GM23248 (cell line): Measurements from ENCODE around the gene FLOT1. TPM values are rescaled to one million over a fixed set of nuclear protein-coding genes. Genes with fewer than 3 reads are reported as not detected.

Source experiments
- DNase-seq: peaks from one replicate; pipeline ENCODE4 v3.0.0-alpha.2; 2015
- H2AFZ ChIP-seq: fragments of 200-600 bp; sonication (generic); 2 replicates; pipeline ENCODE4 v1.6.1; 2016; ENCODE audit warnings: antibody characterized with exemption
- H3F3A ChIP-seq: fragments of 200-600 bp; sonication (generic); 2 replicates; pipeline ENCODE4 v1.6.1; 2016; ENCODE audit warnings: mild to moderate bottlenecking, antibody characterized with exemption, mixed run types; ENCODE audit not compliant: insufficient read depth
- H3K27ac ChIP-seq: fragments of 200-600 bp; sonication (generic); 2 replicates; pipeline ENCODE4 v1.5.1; 2016; ENCODE audit warnings: mild to moderate bottlenecking
- H3K27me3 ChIP-seq: fragments of 200-600 bp; sonication (generic); replicated peaks from 2 replicates; pipeline ENCODE4 v1.6.1; 2016; ENCODE audit warnings: mild to moderate bottlenecking; ENCODE audit not compliant: insufficient read depth
- H3K36me3 ChIP-seq: fragments of 200-600 bp; sonication (generic); 2 replicates; pipeline ENCODE4 v1.6.1; 2016; ENCODE audit warnings: low read depth, mild to moderate bottlenecking
- H3K4me1 ChIP-seq: fragments of 200-600 bp; sonication (generic); 2 replicates; pipeline ENCODE4 v1.6.1; 2016; ENCODE audit warnings: mild to moderate bottlenecking; ENCODE audit not compliant: insufficient read depth
- H3K4me2 ChIP-seq: fragments of 200-600 bp; sonication (generic); one replicate; pipeline ENCODE4 v1.6.1; 2016; ENCODE audit warnings: mild to moderate bottlenecking; ENCODE audit not compliant: unreplicated experiment
- H3K4me3 ChIP-seq: fragments of 200-600 bp; sonication (generic); 2 replicates; pipeline ENCODE4 v1.5.1; 2016; ENCODE audit warnings: mild to moderate bottlenecking
- H3K79me2 ChIP-seq: fragments of 200-600 bp; sonication (generic); 2 replicates; pipeline ENCODE4 v1.6.1; 2016; ENCODE audit warnings: mild to moderate bottlenecking; ENCODE audit not compliant: insufficient read depth
- H3K9ac ChIP-seq: fragments of 200-600 bp; sonication (generic); 2 replicates; pipeline ENCODE4 v1.6.1; 2016; ENCODE audit warnings: mild to moderate bottlenecking
- H3K9me2 ChIP-seq: fragments of 200-600 bp; sonication (generic); 2 replicates; pipeline ENCODE4 v1.6.1; 2016; ENCODE audit warnings: mixed run types, mild to moderate bottlenecking, moderate library complexity; ENCODE audit not compliant: insufficient read depth
- H3K9me3 ChIP-seq: fragments of 200-600 bp; sonication (generic); one replicate; pipeline ENCODE4 v1.6.1; 2017; ENCODE audit warnings: low read depth
- H4K20me1 ChIP-seq: fragments of 200-600 bp; sonication (generic); 2 replicates; pipeline ENCODE4 v1.6.0; 2016; ENCODE audit not compliant: insufficient read depth
- EZH2 ChIP-seq: fragments of 200-600 bp; sonication (generic); IDR thresholded peaks from 2 replicates; pipeline ENCODE4 v1.6.1; 2018; ENCODE audit warnings: antibody characterized with exemption, mild to moderate bottlenecking; ENCODE audit not compliant: insufficient read depth, poor library complexity, severe bottlenecking
- EZH2phosphoT487 ChIP-seq: fragments of 200-600 bp; sonication (generic); IDR thresholded peaks from 2 replicates; pipeline ENCODE4 v1.6.1; 2018; ENCODE audit warnings: antibody characterized with exemption, moderate library complexity, mild to moderate bottlenecking, low read depth; ENCODE audit not compliant: insufficient read depth
- WGBS, 2 experiments: methylation state at CpG; one replicate each; pipeline ENCODE4 v1.1.6; 2015 to 2017; ENCODE audit warnings: low lambda C conversion rate in 2 of 2, low coverage in 1 of 2; ENCODE audit errors: missing lambda C conversion rate in 2 of 2; 5-methylcytosine and 5-hydroxymethylcytosine counted together
- in situ Hi-C: fragments of 300-500 bp; cut with MboI; formaldehyde crosslinking; loops from 2 replicates; pipeline ENCODE4 v1.15.0; 2020
- polyA plus RNA-seq: library from polyadenylated mRNA; unstranded; fragments of >200 nt; fragmentation: Nextera tagmentation; extraction: Ambion mirVana; gene quantifications from 2 replicates; pipeline ENCODE4 v1.2.1, GENCODE V29; 2016
- total RNA-seq: library from RNA; depleted of rRNA; stranded (reverse); fragments of >200 nt; shearing (Covaris generic); gene quantifications from 2 replicates; pipeline ENCODE4 v1.2.3, GENCODE V29; 2014

Gene FLOT1
- total and polyA plus RNA-seq, 2 experiments from 2014 or later = 165 to 171 TPM

GRCh38 chr6:30703011-30703410, 39.5 kb downstream of the FLOT1 start:
- WGBS, 2 experiments = 98 to 99% methylated on average over 10 of the region's 10 CpGs
- TF ChIP-seq EZH2 = no peak
- no peak for TF ChIP-seq EZH2phosphoT487
- no peak overlapping the region for H2AFZ ChIP-seq
- H3F3A ChIP-seq = no peaks in the 10 kb centered on the region
- in situ Hi-C loops = no loop called here
- no peaks in the 10 kb centered on the region for H3K27me3 ChIP-seq
- no peaks in the 10 kb centered on the region for H4K20me1 ChIP-seq
- H3K4me3 ChIP-seq = no peak overlapping the region
- no peaks in the 10 kb centered on the region for H3K4me1 ChIP-seq
- H3K4me2 ChIP-seq = no peak overlapping the region
- no peaks in the 10 kb centered on the region for H3K79me2 ChIP-seq
- no peak overlapping the region for H3K27ac ChIP-seq
- H3K9me2 ChIP-seq = no peaks in the 10 kb centered on the region
- H3K36me3 ChIP-seq = peaks cover 8% of the 10 kb centered on the region
- no peaks in the 10 kb centered on the region for H3K9me3 ChIP-seq
- H3K9ac ChIP-seq = no peak overlapping the region
- no peak for DNase-seq

- Histone ChIP-seq H3K9me3 (no peaks in the 10 kb centered on the region), H3F3A (peaks cover under 1% of the 10 kb centered on the region; the same call in 1 of the 2 replicates), H3K36me3 (peaks cover 5% of the 10 kb centered on the region; the same call in 1 of the 2 replicates), H3K4me3 (no peak overlapping the region), H3K4me1 (peaks cover 7% of the 10 kb centered on the region), H3K27me3 (no peaks in the 10 kb centered on the region), H3K79me2 (no peaks in the 10 kb centered on the region), H2AFZ (no peak overlapping the region), H3K9me2 (no peaks in the 10 kb centered on the region), H3K4me2 (no peak overlapping the region), H3K27ac (no peak overlapping the region), H3K9ac (no peak overlapping the region), H4K20me1 (no peaks in the 10 kb centered on the region)
- no peak for DNase-seq
- 77 to 79% methylated on average over 4 of the region's 4 CpGs for WGBS, 2 experiments
- no peak for TF ChIP-seq EZH2phosphoT487
- TF ChIP-seq EZH2 = no peak
- in situ Hi-C loops = no loop called here
These were observed 42.1 kb downstream of the FLOT1 start for GRCh38 chr6:30700340-30700739.

- Histone ChIP-seq H4K20me1 (no peaks in the 10 kb centered on the region), H3F3A (peaks cover 11% of the 10 kb centered on the region), H3K9me2 (no peaks in the 10 kb centered on the region), H3K79me2 (no peaks in the 10 kb centered on the region), H3K9ac (no peak overlapping the region), H2AFZ (no peak overlapping the region), H3K9me3 (no peaks in the 10 kb centered on the region), H3K27me3 (no peaks in the 10 kb centered on the region), H3K4me2 (no peak overlapping the region), H3K4me3 (no peak overlapping the region), H3K4me1 (peaks cover 18% of the 10 kb centered on the region), H3K27ac (no peak overlapping the region), H3K36me3 (peaks cover 2% of the 10 kb centered on the region; the same call in 1 of the 2 replicates)
- WGBS, 2 experiments = 96 to 98% methylated on average over 5 of the region's 5 CpGs
- in situ Hi-C loops = no loop called here
- TF ChIP-seq EZH2 (no peak), EZH2phosphoT487 (no peak)
- no peak for DNase-seq
These were observed 46.1 kb downstream of the FLOT1 start for GRCh38 chr6:30696432-30696831.

GRCh38 chr6:30691208-30691847, 51.2 kb downstream of the FLOT1 start:
- H3K9ac ChIP-seq = peak overlapping the region; percentile 85
- in situ Hi-C loops = no loop called here
- 26 to 30% methylated on average over 8 of the region's 8 CpGs for WGBS, 2 experiments
- no peaks in the 10 kb centered on the region for H3K27me3 ChIP-seq
- H3K79me2 ChIP-seq = peaks cover 33% of the 10 kb centered on the region
- H3K27ac ChIP-seq = peak overlapping the region; percentile 92
- no peaks in the 10 kb centered on the region for H4K20me1 ChIP-seq
- H3K4me2 ChIP-seq = peak overlapping the region; percentile 83
- peak overlapping the region; percentile 91 for H3K4me3 ChIP-seq
- H3F3A ChIP-seq = peaks cover 37% of the 10 kb centered on the region
- peaks cover 46% of the 10 kb centered on the region for H3K4me1 ChIP-seq
- TF ChIP-seq EZH2 (no peak), EZH2phosphoT487 (no peak)
- no peaks in the 10 kb centered on the region for H3K9me3 ChIP-seq
- DNase-seq = peak; percentile 30
- H3K9me2 ChIP-seq = no peaks in the 10 kb centered on the region
- H2AFZ ChIP-seq = peak overlapping the region; percentile 91
- H3K36me3 ChIP-seq = no peaks in the 10 kb centered on the region
